NCI-H446 (cell line): ENCODE data around the gene NME7.

Source experiments
- DNase-seq, 2 experiments: peaks; one replicate each; lab custom pipeline; 2025; lab: John Stamatoyannopoulos, UW

The NME7 gene

GRCh38 chr1:169107603-169108208 is 259.9 kb downstream of the NME7 start:
- no peak for DNase-seq

GRCh38 chr1:169106921-169107602 is 260.5 kb downstream of the NME7 start:
- peak; percentile 25 to 64 for DNase-seq

- peak; percentile 88 to 95 for DNase-seq
These were observed 261.3 kb downstream of the NME7 start, which contains the start of gene ATP1B1 for GRCh38 chr1:169106095-169106920. Gene ATP1B1 (plus strand): TSS chr1:169106690. CDS start chr1:169106830, 140 bp downstream.

- DNase-seq: peak; percentile 51 to 63
These were observed 262.0 kb downstream of the NME7 start for GRCh38 chr1:169105434-169106094.

GRCh38 chr1:169105087-169105433 is 262.5 kb downstream of the NME7 start:
- DNase-seq: no peak

GRCh38 chr1:169103480-169103893 is 264.1 kb downstream of the NME7 start:
- no peak for DNase-seq

- DNase-seq: no peak
These were observed 264.6 kb downstream of the NME7 start for GRCh38 chr1:169103002-169103401.

GRCh38 chr1:169102567-169102966 is 265.0 kb downstream of the NME7 start:
- DNase-seq: peak; percentile 11 to 79

- no peak for DNase-seq
These were observed 266.9 kb downstream of the NME7 start for GRCh38 chr1:169100651-169101088.

- DNase-seq: no peak
These were observed 267.4 kb downstream of the NME7 start for GRCh38 chr1:169100208-169100607.

GRCh38 chr1:169099561-169099960 is 268.0 kb downstream of the NME7 start:
- no peak for DNase-seq

- no peak for DNase-seq
These were observed 269.2 kb downstream of the NME7 start for GRCh38 chr1:169098380-169098779.

GRCh38 chr1:169094897-169095569 is 272.6 kb downstream of the NME7 start:
- no peak for DNase-seq

GRCh38 chr1:169092399-169092798 is 275.2 kb downstream of the NME7 start:
- DNase-seq: no peak

- no peak for DNase-seq
These were observed 276.1 kb downstream of the NME7 start for GRCh38 chr1:169091480-169091941.

GRCh38 chr1:169090900-169091311 is 276.7 kb downstream of the NME7 start:
- DNase-seq: no peak

GRCh38 chr1:169090308-169090899 is 277.2 kb downstream of the NME7 start:
- no peak for DNase-seq

- no peak for DNase-seq
These were observed 277.8 kb downstream of the NME7 start for GRCh38 chr1:169089776-169090175.

- no peak for DNase-seq
These were observed 279.7 kb downstream of the NME7 start for GRCh38 chr1:169087876-169088275.

GRCh38 chr1:169086603-169087455 is 280.8 kb downstream of the NME7 start:
- DNase-seq: peak in 1 of 2 experiments; percentile 15
